HL-60 (cell line): ENCODE results near the gene ATP13A3.

Experiments
- GABPA ChIP-seq: IDR thresholded peaks from 2 replicates; pipeline ENCODE4 v1.6.1; 2012; ENCODE audit warnings: low read depth
- POLR2AphosphoS5 ChIP-seq: IDR thresholded peaks from 2 replicates; pipeline ENCODE4 v1.6.1; 2012; ENCODE audit warnings: low read depth
- SPI1 ChIP-seq: IDR thresholded peaks from 2 replicates; pipeline ENCODE4 v1.6.1; 2012; ENCODE audit warnings: low read depth, mild to moderate bottlenecking, borderline replicate concordance
- TF ChIP-seq, protein P1 (sequence below): IDR thresholded peaks from one replicate; pipeline ENCODE4 v1.5.1; 2011; ENCODE audit warnings: low read length, control low read depth, inconsistent platforms; ENCODE audit not compliant: insufficient read depth
- TF ChIP-seq, protein P2 (sequence below): IDR thresholded peaks from 2 replicates; pipeline ENCODE4 v1.6.1; 2012; ENCODE audit warnings: low read depth; ENCODE audit not compliant: insufficient replicate concordance

DNA sequence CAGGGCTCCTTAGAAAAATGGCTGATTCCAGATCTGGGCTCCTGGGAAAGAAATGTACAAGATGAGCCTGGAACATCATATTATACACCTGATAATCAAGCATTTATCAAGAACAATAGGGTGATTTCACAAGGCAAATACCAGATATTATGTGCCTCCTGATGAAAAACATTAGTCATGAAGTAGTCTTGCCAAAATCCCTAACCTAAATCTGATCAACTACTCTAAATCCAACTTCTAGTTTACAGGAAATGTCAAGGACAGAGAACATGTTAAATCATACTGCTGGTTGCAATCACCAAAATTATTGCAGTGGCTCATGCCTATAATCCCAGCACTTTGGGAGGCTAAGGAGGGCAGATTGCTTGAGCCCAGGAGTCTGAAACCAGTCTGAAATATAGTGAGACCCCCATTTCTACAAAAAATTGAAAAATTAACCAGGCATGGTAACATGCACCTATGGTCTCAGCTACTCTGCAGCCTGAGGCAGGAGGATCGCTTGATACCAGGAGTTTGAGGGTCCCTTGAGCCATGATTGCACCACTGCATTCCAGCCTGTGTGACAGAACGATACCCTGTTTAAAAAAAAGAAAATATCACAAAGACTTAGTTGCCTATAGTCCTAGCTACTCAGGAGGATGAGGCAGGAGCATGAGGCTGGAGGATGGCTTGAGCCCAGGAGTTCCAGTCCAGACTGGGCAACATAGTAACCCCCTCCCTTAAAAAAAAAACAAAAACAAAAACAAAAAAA, 34.9 kb upstream of the ATP13A3 start:
- TF ChIP-seq, protein P1, sequence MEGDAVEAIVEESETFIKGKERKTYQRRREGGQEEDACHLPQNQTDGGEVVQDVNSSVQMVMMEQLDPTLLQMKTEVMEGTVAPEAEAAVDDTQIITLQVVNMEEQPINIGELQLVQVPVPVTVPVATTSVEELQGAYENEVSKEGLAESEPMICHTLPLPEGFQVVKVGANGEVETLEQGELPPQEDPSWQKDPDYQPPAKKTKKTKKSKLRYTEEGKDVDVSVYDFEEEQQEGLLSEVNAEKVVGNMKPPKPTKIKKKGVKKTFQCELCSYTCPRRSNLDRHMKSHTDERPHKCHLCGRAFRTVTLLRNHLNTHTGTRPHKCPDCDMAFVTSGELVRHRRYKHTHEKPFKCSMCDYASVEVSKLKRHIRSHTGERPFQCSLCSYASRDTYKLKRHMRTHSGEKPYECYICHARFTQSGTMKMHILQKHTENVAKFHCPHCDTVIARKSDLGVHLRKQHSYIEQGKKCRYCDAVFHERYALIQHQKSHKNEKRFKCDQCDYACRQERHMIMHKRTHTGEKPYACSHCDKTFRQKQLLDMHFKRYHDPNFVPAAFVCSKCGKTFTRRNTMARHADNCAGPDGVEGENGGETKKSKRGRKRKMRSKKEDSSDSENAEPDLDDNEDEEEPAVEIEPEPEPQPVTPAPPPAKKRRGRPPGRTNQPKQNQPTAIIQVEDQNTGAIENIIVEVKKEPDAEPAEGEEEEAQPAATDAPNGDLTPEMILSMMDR: no peak
- TF ChIP-seq SPI1 (no peak), POLR2AphosphoS5 (no peak), GABPA (no peak)
- TF ChIP-seq, protein P2, sequence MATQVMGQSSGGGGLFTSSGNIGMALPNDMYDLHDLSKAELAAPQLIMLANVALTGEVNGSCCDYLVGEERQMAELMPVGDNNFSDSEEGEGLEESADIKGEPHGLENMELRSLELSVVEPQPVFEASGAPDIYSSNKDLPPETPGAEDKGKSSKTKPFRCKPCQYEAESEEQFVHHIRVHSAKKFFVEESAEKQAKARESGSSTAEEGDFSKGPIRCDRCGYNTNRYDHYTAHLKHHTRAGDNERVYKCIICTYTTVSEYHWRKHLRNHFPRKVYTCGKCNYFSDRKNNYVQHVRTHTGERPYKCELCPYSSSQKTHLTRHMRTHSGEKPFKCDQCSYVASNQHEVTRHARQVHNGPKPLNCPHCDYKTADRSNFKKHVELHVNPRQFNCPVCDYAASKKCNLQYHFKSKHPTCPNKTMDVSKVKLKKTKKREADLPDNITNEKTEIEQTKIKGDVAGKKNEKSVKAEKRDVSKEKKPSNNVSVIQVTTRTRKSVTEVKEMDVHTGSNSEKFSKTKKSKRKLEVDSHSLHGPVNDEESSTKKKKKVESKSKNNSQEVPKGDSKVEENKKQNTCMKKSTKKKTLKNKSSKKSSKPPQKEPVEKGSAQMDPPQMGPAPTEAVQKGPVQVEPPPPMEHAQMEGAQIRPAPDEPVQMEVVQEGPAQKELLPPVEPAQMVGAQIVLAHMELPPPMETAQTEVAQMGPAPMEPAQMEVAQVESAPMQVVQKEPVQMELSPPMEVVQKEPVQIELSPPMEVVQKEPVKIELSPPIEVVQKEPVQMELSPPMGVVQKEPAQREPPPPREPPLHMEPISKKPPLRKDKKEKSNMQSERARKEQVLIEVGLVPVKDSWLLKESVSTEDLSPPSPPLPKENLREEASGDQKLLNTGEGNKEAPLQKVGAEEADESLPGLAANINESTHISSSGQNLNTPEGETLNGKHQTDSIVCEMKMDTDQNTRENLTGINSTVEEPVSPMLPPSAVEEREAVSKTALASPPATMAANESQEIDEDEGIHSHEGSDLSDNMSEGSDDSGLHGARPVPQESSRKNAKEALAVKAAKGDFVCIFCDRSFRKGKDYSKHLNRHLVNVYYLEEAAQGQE: no peak
